NCI-H1105 treated with DMSO at 0.1 percent for 48 hours (cell line): ENCODE results near the gene GNG12.
A peak's percentile ranks its signal among the peaks of the same experiment; 100 is the strongest.

Source experiments
- DNase-seq: peaks from one replicate; lab custom pipeline; 2025; lab: John Stamatoyannopoulos, UW

The GNG12 gene

GRCh38 chr1:67832737-67833601 is at the start of gene GNG12:
TSS of gene GNG12 (minus strand) at chr1:67833467. CDS start at chr1:67707686, 125,781 bp downstream.
- no peak for DNase-seq

- no peak for DNase-seq
These were observed 49.1 kb upstream of the GNG12 start for GRCh38 chr1:67882196-67882958.

DNA sequence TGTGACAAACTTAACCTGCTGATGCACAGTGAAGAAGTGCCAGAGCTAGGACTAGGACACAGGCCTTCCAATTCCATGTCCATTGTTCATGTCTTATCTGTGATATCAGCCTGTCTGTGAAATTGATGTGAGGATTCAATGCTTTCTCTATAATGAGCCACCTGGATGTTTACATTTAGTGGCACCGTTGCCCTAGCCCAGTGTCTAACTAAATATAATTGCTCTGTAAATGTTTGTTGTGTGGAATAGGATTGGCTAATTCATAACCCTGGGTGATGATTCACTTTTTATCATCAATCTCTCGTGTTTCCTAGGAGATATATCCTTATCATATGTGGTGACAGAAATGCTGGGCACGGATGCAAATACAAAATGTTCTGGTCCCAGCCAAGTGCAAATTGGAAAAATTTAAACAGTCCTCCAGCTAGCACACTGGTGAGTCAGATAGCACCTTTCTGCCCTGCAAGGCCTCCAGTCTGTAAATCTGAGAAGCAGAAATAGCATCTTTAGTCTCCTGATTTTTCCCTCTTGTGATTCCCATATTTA is 46.9 kb upstream of the GNG12 start:
- peak; percentile 96 for DNase-seq

DNA sequence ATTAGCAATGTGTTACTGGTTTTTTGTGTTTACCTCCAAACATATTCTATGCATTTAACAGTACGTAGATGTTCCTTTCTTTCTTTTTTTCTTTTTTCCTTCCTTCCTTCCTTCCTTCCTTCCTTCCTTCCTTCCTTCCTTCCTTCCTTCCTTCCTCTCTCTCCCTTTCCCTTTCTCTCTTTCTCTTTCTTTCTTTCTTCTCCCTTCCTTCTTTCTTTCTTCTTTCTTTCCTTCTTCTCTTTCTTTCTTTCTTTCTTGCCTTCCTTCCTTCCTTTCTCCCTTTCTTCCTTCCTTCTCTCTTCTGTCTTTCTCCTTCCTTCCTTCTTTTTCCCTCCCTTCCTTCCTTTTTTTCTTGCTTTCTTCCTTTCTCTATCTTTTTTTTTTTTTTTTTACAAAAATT is 46.2 kb upstream of the GNG12 start:
- DNase-seq: no peak

DNA sequence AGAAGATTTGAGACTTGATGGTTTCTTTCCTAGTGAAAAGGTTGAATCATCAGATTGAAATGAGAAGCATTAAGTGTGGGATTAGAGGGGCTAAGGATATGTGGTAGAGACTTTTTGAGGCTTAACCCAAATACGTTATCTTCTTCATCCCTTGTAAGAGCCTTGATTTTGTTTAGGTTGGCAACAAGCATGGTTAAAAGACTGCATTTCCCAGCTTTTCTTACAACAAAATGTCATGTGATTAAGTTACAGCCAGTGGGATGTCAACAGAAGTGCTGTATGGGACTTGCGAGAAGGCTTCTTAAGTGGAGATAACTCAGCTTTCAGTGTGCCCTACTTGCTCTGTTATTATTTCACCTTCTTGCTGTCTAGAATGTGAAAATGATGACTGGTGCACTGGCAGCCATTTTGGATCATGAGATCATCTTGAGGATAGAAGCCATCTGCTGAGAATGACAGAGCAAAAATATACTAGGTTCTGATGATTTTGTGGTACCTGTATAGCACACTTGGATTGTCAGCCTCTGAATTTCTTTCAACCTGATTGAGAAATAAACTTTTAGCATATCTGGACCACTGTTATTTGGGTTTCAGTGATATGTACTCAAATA is 41.3 kb upstream of the GNG12 start:
- DNase-seq: no peak

GRCh38 chr1:67869233-67869632 is 36.0 kb upstream of the GNG12 start:
- no peak for DNase-seq

- DNase-seq: no peak
These were observed 30.4 kb upstream of the GNG12 start for GRCh38 chr1:67863637-67864036.

- no peak for DNase-seq
These were observed 29.4 kb upstream of the GNG12 start for GRCh38 chr1:67862685-67863084.

DNA sequence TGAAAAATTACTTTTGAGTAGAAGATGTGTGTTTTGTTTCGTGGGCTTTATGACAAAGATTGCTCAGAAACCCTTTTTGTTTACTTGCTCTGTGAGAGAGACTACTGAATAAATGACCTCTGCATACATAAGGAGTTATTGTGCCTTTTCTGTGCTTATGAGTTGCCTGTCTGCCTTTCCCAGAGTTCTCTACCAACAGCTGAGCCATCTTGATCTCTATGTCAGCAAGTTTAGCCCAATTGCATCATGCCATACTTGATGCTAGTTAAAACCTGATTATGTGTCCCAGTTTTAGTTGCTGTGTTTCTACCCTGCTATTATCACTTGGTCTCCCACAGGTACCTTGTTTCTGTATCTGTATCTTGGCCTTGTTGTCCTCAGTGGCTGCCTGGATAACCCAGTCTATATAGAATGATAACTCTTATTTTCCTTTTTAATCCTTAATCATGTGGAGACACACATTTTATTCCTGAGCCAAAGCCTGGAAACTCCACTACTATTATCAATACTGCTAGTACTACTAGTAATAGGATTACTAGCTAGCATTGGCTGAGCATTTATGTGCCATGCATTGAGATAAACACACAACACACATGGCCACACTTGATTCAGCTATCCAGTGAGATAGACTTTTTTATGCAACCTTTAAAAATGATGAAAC is 28.7 kb upstream of the GNG12 start:
- no peak for DNase-seq

GRCh38 chr1:67860776-67861175 is 27.5 kb upstream of the GNG12 start:
- DNase-seq: no peak

GRCh38 chr1:67856921-67857320 is 23.7 kb upstream of the GNG12 start:
- DNase-seq: no peak

DNA sequence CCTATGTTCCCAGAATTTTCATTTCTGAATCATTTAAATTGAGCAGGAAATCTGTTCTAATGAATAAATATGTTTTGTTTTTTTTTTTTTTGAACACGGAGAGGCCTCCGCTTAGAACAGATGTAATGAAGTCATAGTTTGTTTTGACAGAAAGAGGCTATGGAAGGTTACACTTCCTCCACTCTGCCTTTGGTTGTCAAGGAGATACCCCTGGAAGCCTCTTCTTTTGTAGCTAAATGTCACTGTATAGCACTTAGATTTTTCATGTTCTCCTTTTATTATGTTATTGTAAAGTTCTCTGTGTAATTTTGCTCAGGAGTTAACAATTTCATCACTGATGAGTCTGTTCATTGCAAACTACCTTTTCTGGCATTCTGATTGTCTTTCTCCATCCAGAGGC is 22.7 kb upstream of the GNG12 start:
- DNase-seq: no peak

GRCh38 chr1:67855444-67855843 is 22.2 kb upstream of the GNG12 start:
- DNase-seq: no peak

GRCh38 chr1:67853704-67854103 is 20.4 kb upstream of the GNG12 start:
- DNase-seq: peak; percentile 76

DNA sequence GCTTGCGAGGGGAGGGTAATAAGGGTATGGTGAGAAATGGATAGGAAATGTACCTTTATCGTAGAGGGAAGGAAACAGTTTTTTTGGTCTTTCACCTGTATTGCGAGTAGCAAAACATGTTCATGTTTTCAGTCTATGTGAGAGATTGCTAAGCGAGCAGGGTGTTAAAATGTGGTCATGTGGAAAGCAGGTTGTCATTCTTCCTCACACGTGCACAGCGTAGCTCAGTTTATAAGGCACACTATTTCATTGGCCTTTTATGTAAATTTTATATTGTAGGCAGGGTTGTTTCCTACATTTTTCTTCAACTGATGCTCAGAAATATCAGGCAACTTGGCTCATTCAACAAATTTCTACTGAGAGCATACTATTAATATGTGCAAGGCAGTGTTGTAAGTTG is 18.5 kb upstream of the GNG12 start:
- DNase-seq: no peak

DNA sequence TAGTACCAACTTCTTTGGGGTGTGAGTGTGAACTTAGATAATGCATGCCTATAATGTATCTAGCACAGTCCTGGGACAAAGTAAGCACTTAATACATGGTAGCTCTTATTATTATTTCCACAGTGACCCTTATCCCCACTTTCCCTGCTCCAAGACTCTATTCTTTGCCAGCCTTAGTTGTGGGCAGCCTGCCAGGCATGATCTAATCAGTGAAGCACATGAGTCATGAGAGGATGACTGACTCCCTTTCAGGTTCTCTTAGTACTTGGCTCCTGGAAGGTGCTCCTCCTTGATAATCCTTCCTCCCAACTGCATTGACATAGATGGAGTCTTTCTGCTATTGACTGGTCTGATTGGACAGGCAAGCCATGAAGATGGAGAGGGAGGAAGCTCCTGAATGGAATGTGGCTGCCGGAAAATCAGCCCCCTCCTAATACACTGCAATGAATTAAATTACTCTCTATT is 17.4 kb upstream of the GNG12 start:
- peak; percentile 46 for DNase-seq

GRCh38 chr1:67850151-67850551 is 16.9 kb upstream of the GNG12 start:
- DNase-seq: peak; percentile 59

- DNase-seq: no peak
These were observed 14.2 kb upstream of the GNG12 start for GRCh38 chr1:67847466-67847865.

DNA sequence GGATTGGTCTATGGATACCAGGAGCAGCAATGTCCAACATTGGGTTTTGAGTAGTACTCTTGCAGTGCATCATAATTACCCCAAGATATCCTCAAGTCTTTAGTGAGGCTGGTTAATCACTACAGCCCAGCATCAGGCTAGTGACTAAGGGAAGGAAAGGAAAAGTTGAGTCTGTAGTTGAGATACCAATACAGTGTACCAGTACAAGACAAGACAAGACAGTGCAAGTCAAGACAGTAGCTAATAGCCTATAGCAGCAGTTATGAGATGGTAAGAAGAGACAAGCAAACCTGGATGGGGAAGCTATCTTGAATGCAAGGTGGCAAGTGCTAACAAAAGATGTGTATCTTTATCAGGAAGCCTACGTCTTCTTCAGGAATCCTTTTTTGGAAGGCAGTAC is 13.3 kb upstream of the GNG12 start:
- DNase-seq: no peak

- no peak for DNase-seq
These were observed 11.7 kb upstream of the GNG12 start for GRCh38 chr1:67844988-67845387.

DNA sequence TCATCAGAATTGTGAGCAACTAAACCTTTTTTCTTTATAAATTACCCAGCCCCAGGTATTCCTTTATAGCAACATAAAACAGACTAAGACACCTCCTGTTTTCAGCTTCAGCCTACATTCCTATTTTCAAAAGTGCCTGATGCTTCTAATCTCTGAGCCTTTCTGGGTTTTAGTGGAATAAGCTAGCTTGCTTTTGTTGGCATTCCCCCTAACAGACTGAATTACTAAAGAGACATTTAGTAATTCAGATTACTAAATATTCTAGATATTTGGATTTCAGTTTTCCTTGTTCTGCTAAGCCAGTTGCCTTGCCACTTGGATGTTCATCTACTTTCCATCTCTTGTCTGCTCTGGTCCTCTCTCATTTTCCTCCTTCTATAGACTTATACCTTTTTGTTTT is 10.5 kb upstream of the GNG12 start:
- DNase-seq: no peak

DNA sequence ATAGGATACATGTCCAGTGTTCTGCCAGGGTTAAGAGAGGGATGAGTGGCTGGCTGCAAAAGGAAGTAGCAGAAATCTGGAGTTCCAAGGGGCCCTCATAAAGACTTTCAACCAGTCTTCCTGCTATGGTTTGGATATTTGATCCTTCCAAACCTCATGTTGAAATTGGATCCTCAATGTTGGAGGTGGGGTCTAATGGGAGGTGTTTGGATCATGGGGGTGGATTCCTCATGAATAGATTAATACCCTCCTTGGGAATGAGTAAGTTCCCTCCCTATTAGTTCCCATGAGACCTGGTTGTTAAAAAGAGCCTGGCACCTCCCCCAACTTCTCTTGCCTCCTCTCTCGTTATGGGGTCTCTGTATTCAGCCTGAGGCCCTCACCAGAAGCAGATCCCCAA is 10.1 kb upstream of the GNG12 start:
- no peak for DNase-seq
